Measurements from ENCODE around the gene CRABP1. TPM values are rescaled to one million over a fixed set of nuclear protein-coding genes. Genes with fewer than 3 reads are reported as not detected.

CRABP1 gene
- total RNA-seq, 1 experiment from 2014 or later = not detected

DNA sequence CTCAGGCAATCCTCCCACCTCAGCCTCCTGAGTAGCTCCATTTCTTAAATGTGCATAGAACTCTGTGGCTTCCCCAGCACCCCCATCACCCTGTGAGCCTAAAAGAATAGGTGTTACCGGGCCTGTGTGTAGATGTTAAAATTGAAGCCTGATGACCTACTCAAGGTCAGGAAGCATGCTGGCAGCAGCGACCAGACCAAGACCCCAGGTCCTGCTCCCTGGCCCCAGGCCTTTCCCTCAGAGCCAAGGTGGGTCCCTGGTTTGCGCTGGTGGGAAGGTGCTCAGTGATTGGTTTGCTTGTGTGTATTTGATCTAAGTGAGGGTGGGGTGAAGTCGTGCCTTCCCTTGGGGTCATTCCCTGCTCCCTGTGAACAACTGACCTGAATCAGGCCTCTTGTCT, 18.4 kb upstream of the CRABP1 start:
- DNase-seq = no peak
- H3K36me3 ChIP-seq (ENCODE audit: insufficient read depth, low read length) = no peaks in the 10 kb centered on the region
- no peaks in the 10 kb centered on the region for H3K27me3 ChIP-seq (ENCODE audit: low read length)
- H2AFZ ChIP-seq (ENCODE audit: low read length) = no peak overlapping the region
- no peak overlapping the region for H3K27ac ChIP-seq (ENCODE audit: low read length)
- no peak overlapping the region for H3K4me3 ChIP-seq (ENCODE audit: low read length)
- H3K4me2 ChIP-seq (ENCODE audit: low read depth, low read length, poor library complexity, severe bottlenecking) = no peak overlapping the region
- no peaks in the 10 kb centered on the region for H4K20me1 ChIP-seq (ENCODE audit: insufficient read depth, low read depth, low read length)
- H3K9ac ChIP-seq (ENCODE audit: low read length) = no peak overlapping the region
- H3K79me2 ChIP-seq (ENCODE audit: low read length) = no peaks in the 10 kb centered on the region
- no peaks in the 10 kb centered on the region for H3K9me2 ChIP-seq (replicated peaks; ENCODE audit: insufficient read depth, low read length)
- no peaks in the 10 kb centered on the region for H3K9me3 ChIP-seq (ENCODE audit: low read length)
- no peaks in the 10 kb centered on the region for H3K4me1 ChIP-seq (ENCODE audit: low read length)

DNA sequence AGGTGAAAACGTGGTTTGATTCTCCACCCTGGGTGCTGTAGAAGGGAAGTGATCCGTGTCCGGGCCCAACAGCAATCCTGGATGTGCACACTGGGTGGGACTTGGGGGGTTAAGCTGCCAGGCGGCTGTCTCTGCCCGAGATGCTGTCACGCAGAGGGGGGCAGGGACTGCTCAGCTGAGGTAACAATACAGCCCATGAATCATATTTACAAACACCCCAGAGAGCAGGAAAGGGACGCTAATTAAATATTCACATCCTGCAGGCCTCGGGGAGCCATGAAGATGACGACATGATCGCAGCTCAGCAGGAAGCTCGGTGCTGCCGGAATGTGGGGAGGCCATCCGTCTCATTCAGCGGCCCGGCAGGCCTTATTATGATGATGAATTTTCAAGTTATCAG, 17.9 kb upstream of the CRABP1 start:
- Histone ChIP-seq H3K36me3 (ENCODE audit: insufficient read depth, low read length) (no peaks in the 10 kb centered on the region), H3K27me3 (ENCODE audit: low read length) (no peaks in the 10 kb centered on the region), H3K9me3 (ENCODE audit: low read length) (no peaks in the 10 kb centered on the region), H3K9ac (ENCODE audit: low read length) (no peak overlapping the region), H3K4me2 (ENCODE audit: low read depth, low read length, poor library complexity, severe bottlenecking) (no peak overlapping the region), H3K4me1 (ENCODE audit: low read length) (no peaks in the 10 kb centered on the region), H3K79me2 (ENCODE audit: low read length) (no peaks in the 10 kb centered on the region), H3K9me2 (replicated peaks; ENCODE audit: insufficient read depth, low read length) (no peaks in the 10 kb centered on the region), H3K27ac (ENCODE audit: low read length) (no peak overlapping the region), H4K20me1 (ENCODE audit: insufficient read depth, low read depth, low read length) (no peaks in the 10 kb centered on the region), H2AFZ (ENCODE audit: low read length) (no peak overlapping the region), H3K4me3 (ENCODE audit: low read length) (no peak overlapping the region)
- no peak for DNase-seq

DNA sequence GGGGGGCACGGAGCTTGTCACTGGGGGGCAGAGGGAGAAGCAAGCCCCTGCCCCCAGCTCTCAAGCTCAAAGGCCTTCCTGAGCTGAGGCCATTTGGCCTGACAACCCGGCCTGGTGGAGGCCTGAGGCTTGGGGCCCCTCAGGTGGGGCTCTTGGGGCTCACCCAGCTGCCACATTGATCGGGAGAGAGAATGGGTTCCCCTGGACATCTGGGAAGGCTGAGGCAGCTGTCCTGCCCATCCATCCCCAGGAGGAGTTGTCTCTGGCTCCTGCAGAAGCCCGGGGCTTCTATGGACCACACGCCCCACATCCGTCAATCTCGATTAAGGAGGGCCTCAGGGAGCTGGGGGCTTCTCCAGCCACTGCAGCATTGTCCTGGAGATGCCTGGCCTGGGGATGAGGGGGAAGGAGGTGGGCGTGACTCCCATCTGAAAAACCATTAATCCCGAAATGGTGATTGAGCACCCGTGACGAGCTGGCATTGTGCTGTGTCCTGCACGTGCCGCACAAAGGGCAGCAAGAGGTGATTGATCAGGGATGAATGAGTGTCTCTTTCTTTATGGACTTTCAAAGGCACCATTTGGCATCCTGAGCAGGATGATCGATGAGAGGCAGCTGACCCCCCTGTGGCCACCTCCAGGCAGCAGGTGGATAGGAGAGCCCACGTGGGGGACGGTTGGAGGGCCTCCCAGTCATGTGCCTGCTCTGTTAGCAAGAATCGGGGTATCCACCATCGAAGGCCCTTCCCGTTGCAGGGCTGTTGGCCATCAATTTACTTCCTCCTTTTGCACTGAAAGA, 17.2 kb upstream of the CRABP1 start:
- Histone ChIP-seq H3K79me2 (ENCODE audit: low read length) (no peaks in the 10 kb centered on the region), H3K4me1 (ENCODE audit: low read length) (no peaks in the 10 kb centered on the region), H3K4me2 (ENCODE audit: low read depth, low read length, poor library complexity, severe bottlenecking) (no peak overlapping the region), H2AFZ (ENCODE audit: low read length) (no peak overlapping the region), H3K9me3 (ENCODE audit: low read length) (no peaks in the 10 kb centered on the region), H3K4me3 (ENCODE audit: low read length) (no peak overlapping the region), H3K27ac (ENCODE audit: low read length) (no peak overlapping the region), H3K9me2 (replicated peaks; ENCODE audit: insufficient read depth, low read length) (no peaks in the 10 kb centered on the region), H3K27me3 (ENCODE audit: low read length) (no peaks in the 10 kb centered on the region), H3K36me3 (ENCODE audit: insufficient read depth, low read length) (no peaks in the 10 kb centered on the region), H3K9ac (ENCODE audit: low read length) (no peak overlapping the region), H4K20me1 (ENCODE audit: insufficient read depth, low read depth, low read length) (no peaks in the 10 kb centered on the region)
- DNase-seq = no peak

DNA sequence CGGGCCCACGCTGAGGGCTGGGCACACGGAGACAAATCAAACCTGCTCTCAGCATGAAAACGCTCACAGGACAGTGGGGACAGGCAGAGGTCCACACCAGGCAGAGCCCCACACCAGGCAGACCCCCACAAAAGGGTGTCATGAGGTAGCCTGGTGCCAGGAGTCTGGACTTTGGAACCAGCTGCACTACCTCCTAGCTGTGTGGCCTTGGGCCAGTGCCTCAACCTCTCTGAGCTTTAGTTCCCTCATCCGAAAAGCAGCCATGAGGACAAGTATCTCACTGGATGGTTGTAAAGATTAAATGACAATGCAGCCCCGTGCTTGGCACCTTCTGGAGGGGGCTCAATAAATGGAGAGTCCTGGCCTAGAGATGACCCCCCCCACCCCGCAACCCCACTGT, 16.5 kb upstream of the CRABP1 start:
- Histone ChIP-seq H3K4me2 (ENCODE audit: low read depth, low read length, poor library complexity, severe bottlenecking) (no peak overlapping the region), H3K9ac (ENCODE audit: low read length) (no peak overlapping the region), H3K36me3 (ENCODE audit: insufficient read depth, low read length) (no peaks in the 10 kb centered on the region), H3K27ac (ENCODE audit: low read length) (no peak overlapping the region), H2AFZ (ENCODE audit: low read length) (no peak overlapping the region), H3K27me3 (ENCODE audit: low read length) (no peaks in the 10 kb centered on the region), H3K4me1 (ENCODE audit: low read length) (no peaks in the 10 kb centered on the region), H3K79me2 (ENCODE audit: low read length) (no peaks in the 10 kb centered on the region), H4K20me1 (ENCODE audit: insufficient read depth, low read depth, low read length) (no peaks in the 10 kb centered on the region), H3K9me2 (replicated peaks; ENCODE audit: insufficient read depth, low read length) (no peaks in the 10 kb centered on the region), H3K9me3 (ENCODE audit: low read length) (no peaks in the 10 kb centered on the region), H3K4me3 (ENCODE audit: low read length) (no peak overlapping the region)
- no peak for DNase-seq

DNA sequence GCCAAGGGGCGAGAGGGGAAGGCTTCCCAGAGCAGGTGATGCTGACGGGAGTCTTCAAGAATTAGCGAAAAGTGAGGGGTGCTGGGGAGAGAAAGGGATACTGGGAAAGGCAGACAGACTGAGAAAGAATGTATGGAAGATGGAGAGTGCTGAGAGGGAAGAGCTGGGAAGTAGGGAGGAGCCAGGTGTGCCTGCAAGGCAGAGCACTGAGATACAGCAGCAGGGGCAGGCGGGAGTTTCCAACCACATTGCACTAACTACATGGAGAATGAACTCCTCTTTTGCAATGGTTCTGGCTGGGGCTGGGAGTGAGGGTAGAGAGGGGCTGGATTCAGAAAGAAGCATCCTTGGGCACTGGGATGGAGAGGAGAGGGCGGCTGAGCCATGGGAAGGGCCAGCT, 16.0 kb upstream of the CRABP1 start:
- Histone ChIP-seq H3K4me3 (ENCODE audit: low read length) (no peak overlapping the region), H3K4me1 (ENCODE audit: low read length) (no peaks in the 10 kb centered on the region), H4K20me1 (ENCODE audit: insufficient read depth, low read depth, low read length) (no peaks in the 10 kb centered on the region), H3K36me3 (ENCODE audit: insufficient read depth, low read length) (no peaks in the 10 kb centered on the region), H3K27ac (ENCODE audit: low read length) (no peak overlapping the region), H3K9ac (ENCODE audit: low read length) (no peak overlapping the region), H3K9me3 (ENCODE audit: low read length) (no peaks in the 10 kb centered on the region), H3K4me2 (ENCODE audit: low read depth, low read length, poor library complexity, severe bottlenecking) (no peak overlapping the region), H3K27me3 (ENCODE audit: low read length) (no peaks in the 10 kb centered on the region), H2AFZ (ENCODE audit: low read length) (no peak overlapping the region), H3K9me2 (replicated peaks; ENCODE audit: insufficient read depth, low read length) (no peaks in the 10 kb centered on the region), H3K79me2 (ENCODE audit: low read length) (no peaks in the 10 kb centered on the region)
- DNase-seq = no peak

DNA sequence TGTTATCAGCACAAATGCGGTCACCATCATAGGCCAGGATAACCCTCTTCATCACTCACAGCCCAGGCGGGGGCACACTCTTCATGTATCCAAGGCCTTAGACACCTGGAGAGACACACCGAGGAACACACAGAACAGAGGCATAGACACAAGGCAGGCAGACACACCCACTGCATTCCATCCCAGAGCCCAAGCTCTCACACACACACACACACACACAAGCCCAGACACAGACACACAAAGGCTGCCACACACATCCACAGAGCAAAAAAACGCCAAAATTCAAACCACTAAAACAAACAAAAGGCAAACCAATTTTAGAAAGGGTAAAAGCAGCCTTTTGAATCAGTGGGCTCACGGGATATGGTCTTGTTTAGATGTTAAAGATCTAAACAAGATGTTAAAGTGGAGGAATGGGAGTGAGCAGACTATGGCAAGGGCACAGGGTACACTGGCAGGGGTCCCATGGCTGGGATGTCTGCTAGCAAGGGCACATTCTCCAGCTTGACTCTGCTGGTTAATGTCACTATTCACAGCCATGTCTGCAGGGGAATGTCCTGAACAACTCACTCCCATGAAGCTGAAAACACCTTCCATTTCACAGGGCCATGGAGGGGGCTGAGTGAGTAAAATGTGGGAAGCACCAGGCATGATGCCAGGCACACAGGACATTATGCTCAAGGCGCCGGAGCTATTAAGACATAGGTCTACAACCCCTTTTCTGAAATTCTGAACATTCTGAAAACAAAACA, 14.9 kb upstream of the CRABP1 start:
- no peak overlapping the region for H2AFZ ChIP-seq (ENCODE audit: low read length)
- no peak overlapping the region for H3K27ac ChIP-seq (ENCODE audit: low read length)
- H3K9me2 ChIP-seq (replicated peaks; ENCODE audit: insufficient read depth, low read length) = no peaks in the 10 kb centered on the region
- no peaks in the 10 kb centered on the region for H3K27me3 ChIP-seq (ENCODE audit: low read length)
- no peaks in the 10 kb centered on the region for H4K20me1 ChIP-seq (ENCODE audit: insufficient read depth, low read depth, low read length)
- H3K4me3 ChIP-seq (ENCODE audit: low read length) = no peak overlapping the region
- no peak for DNase-seq
- no peaks in the 10 kb centered on the region for H3K79me2 ChIP-seq (ENCODE audit: low read length)
- no peaks in the 10 kb centered on the region for H3K36me3 ChIP-seq (ENCODE audit: insufficient read depth, low read length)
- no peaks in the 10 kb centered on the region for H3K9me3 ChIP-seq (ENCODE audit: low read length)
- no peak overlapping the region for H3K9ac ChIP-seq (ENCODE audit: low read length)
- no peaks in the 10 kb centered on the region for H3K4me1 ChIP-seq (ENCODE audit: low read length)
- H3K4me2 ChIP-seq (ENCODE audit: low read depth, low read length, poor library complexity, severe bottlenecking) = no peak overlapping the region

DNA sequence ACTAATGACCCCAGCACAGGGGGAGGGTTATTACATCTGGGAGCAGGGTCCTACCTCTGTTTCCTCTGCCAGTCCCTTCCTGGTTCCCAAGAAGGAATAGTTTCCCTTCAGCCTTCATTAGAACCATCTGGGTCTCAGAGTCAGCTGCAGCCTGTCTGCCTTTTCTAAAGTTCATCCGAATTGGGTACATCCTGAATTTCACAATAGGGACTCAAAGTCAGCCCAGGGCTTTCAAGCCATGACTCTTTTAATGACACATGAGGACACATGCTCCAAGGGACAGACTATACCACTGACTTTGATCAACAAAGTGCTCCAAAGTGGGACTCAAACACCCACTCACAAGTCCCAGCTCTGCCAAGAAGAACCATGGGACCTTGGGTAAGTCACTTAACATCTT, 12.7 kb upstream of the CRABP1 start:
- H3K4me2 ChIP-seq (ENCODE audit: low read depth, low read length, poor library complexity, severe bottlenecking) = no peak overlapping the region
- no peak for DNase-seq

DNA sequence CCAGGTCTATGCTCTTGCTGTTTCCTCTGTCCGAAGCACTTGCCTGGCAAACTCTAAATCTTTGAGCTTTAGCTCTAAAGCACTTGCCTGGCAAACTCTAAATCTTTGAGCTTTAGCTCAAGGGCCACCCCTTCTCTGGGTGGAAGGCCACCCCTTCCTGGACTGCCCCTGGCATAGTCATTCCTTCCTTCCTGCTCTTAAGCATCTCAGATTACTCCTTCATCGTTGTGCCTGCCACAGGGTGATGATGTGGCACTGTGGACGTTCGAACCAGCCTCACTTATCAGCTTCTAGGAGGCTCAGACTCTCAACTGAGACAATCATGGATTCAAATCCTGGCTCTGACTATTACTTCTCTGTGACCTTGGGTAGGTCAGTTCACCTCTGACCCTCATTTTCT, 10.5 kb upstream of the CRABP1 start:
- H2AFZ ChIP-seq (ENCODE audit: low read length) = no peak overlapping the region
- H3K9me2 ChIP-seq (replicated peaks; ENCODE audit: insufficient read depth, low read length) = no peaks in the 10 kb centered on the region
- H3K9me3 ChIP-seq (ENCODE audit: low read length) = no peaks in the 10 kb centered on the region
- no peak overlapping the region for H3K4me2 ChIP-seq (ENCODE audit: low read depth, low read length, poor library complexity, severe bottlenecking)
- H3K4me1 ChIP-seq (ENCODE audit: low read length) = no peaks in the 10 kb centered on the region
- H3K9ac ChIP-seq (ENCODE audit: low read length) = no peak overlapping the region
- no peak overlapping the region for H3K4me3 ChIP-seq (ENCODE audit: low read length)
- H3K36me3 ChIP-seq (ENCODE audit: insufficient read depth, low read length) = no peaks in the 10 kb centered on the region
- DNase-seq = no peak
- no peaks in the 10 kb centered on the region for H3K79me2 ChIP-seq (ENCODE audit: low read length)
- no peaks in the 10 kb centered on the region; the same call in 1 of the 2 replicates for H3K27me3 ChIP-seq (ENCODE audit: low read length)
- H3K27ac ChIP-seq (ENCODE audit: low read length) = no peak overlapping the region
- H4K20me1 ChIP-seq (ENCODE audit: insufficient read depth, low read depth, low read length) = no peaks in the 10 kb centered on the region

More for the DNA sequence above, 12.7 kb upstream of the CRABP1 start:
- Histone ChIP-seq H3K27ac (ENCODE audit: low read length) (no peak overlapping the region), H2AFZ (ENCODE audit: low read length) (no peak overlapping the region), H3K36me3 (ENCODE audit: insufficient read depth, low read length) (no peaks in the 10 kb centered on the region), H3K4me3 (ENCODE audit: low read length) (no peak overlapping the region), H3K79me2 (ENCODE audit: low read length) (no peaks in the 10 kb centered on the region), H3K4me1 (ENCODE audit: low read length) (no peaks in the 10 kb centered on the region), H3K9me3 (ENCODE audit: low read length) (no peaks in the 10 kb centered on the region), H3K9ac (ENCODE audit: low read length) (no peak overlapping the region), H3K27me3 (ENCODE audit: low read length) (no peaks in the 10 kb centered on the region), H3K9me2 (replicated peaks; ENCODE audit: insufficient read depth, low read length) (no peaks in the 10 kb centered on the region), H4K20me1 (ENCODE audit: insufficient read depth, low read depth, low read length) (no peaks in the 10 kb centered on the region)
